Measurements from ENCODE around the gene BZW1.

BZW1 gene

DNA sequence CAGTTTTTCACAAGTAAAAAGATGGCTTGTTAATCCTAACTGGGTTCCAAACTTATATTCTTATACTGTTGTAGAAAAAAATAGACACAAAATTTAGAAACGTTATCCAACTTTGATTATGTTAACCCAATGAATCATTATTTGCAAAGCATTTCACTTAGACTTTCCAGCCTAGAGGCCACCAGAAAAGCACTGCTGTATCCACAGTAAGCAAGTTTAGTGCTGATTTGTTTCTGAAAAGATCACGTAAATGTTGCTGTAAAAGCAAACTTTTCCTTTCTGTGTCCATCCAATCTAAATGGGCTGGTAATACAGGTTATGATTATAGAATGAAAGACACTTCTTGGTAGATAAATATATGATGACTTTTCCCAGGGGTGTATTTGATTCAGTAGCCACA is 17.6 kb upstream of the BZW1 start (continued):
- TF ChIP-seq, protein P1, sequence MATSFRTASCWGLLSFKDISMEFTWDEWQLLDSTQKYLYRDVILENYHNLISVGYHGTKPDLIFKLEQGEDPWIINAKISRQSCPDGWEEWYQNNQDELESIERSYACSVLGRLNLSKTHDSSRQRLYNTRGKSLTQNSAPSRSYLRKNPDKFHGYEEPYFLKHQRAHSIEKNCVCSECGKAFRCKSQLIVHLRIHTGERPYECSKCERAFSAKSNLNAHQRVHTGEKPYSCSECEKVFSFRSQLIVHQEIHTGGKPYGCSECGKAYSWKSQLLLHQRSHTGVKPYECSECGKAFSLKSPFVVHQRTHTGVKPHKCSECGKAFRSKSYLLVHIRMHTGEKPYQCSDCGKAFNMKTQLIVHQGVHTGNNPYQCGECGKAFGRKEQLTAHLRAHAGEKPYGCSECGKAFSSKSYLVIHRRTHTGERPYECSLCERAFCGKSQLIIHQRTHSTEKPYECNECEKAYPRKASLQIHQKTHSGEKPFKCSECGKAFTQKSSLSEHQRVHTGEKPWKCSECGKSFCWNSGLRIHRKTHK (tag by site-specific recombination; IDR thresholded peaks at IDR 0.05): no peak

DNA sequence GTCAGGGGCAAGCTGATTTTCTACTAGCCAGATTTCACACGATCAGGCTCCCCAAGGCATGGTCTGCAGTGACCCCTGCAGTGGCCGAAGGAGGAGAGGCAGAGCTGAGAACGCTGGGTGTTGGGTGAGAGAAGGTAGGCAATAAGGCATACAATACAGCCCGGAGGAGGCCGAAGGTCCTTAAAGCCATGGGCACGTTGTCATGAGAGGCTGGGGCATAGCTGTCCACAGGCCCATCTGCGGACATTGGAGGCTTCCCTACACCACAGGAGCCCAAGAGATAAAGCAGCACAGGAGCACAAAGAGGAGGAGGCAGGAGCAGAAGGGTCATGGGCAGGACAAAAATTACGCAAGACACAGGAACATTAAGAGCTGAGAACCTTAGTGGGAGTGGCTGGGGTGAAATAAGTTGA is 16.7 kb upstream of the BZW1 start:
- POLR2A ChIA-PET: no interaction called here
- Histone ChIP-seq H3K27ac (ENCODE audit: extremely low read depth, low read depth, low read length) (no peak overlapping the region), H3K4me3 (ENCODE audit: low read depth, low read length) (no peak overlapping the region), H3K36me3 (ENCODE audit: control insufficient read depth in 2 of 2, insufficient read depth in 1 of 2, low read length in 2 of 2) (no peaks in the 10 kb centered on the region), H3K4me1 (ENCODE audit: control insufficient read depth, insufficient read depth, low read length) (no peaks in the 10 kb centered on the region), H3K9me3 (ENCODE audit: control insufficient read depth, insufficient read depth, low read depth, low read length) (no peaks in the 10 kb centered on the region)
- CTCF ChIA-PET: interaction anchor here (0.6 kb wide), 1 partner anchor 100 kb away, joined by 3 read pairs; no protein-coding TSS in a partner anchor
- TF ChIP-seq, protein P2, sequence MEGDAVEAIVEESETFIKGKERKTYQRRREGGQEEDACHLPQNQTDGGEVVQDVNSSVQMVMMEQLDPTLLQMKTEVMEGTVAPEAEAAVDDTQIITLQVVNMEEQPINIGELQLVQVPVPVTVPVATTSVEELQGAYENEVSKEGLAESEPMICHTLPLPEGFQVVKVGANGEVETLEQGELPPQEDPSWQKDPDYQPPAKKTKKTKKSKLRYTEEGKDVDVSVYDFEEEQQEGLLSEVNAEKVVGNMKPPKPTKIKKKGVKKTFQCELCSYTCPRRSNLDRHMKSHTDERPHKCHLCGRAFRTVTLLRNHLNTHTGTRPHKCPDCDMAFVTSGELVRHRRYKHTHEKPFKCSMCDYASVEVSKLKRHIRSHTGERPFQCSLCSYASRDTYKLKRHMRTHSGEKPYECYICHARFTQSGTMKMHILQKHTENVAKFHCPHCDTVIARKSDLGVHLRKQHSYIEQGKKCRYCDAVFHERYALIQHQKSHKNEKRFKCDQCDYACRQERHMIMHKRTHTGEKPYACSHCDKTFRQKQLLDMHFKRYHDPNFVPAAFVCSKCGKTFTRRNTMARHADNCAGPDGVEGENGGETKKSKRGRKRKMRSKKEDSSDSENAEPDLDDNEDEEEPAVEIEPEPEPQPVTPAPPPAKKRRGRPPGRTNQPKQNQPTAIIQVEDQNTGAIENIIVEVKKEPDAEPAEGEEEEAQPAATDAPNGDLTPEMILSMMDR (tag by site-specific recombination; IDR thresholded peaks at IDR 0.05): 0 out of 2 replicates have a peak, but pooled peaks have one; percentile 10
- TF ChIP-seq ZNF157 (tag by site-specific recombination; IDR thresholded peaks at IDR 0.05): no peak

DNA sequence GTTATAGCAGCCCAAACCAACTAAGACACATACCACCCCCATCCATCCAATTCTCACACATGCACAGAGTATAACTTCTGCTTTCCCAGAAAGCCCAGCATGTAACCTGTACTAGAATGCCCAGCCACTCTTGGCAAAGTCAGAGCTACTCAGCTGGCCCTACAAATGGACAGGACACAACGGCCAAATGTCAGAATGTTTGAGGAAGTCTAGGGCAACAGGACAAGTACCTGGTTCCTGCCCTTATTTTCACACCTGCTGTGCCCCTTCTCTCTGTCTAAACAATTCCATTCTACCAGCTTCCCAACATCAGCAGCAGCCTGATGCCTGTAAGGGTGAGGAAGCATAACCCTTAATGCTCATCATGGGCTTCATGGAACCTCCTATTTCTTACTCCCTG is 15.1 kb upstream of the BZW1 start:
- Histone ChIP-seq H3K4me1 (ENCODE audit: control insufficient read depth, insufficient read depth, low read length) (no peaks in the 10 kb centered on the region), H3K27ac (ENCODE audit: extremely low read depth, low read depth, low read length) (no peak overlapping the region), H3K4me3 (ENCODE audit: low read depth, low read length) (no peak overlapping the region), H3K9me3 (ENCODE audit: control insufficient read depth, insufficient read depth, low read depth, low read length) (no peaks in the 10 kb centered on the region), H3K36me3 (ENCODE audit: control insufficient read depth in 2 of 2, insufficient read depth in 1 of 2, low read length in 2 of 2) (no peaks in the 10 kb centered on the region)
- TF ChIP-seq ZNF555 (tag by site-specific recombination; conservative IDR thresholded peaks at IDR 0.05) (no peak), ZXDB (tag by site-specific recombination; IDR thresholded peaks at IDR 0.05) (no peak), ZBTB8A (tag by site-specific recombination; IDR thresholded peaks at IDR 0.05) (no peak), ZNF561 (tag by site-specific recombination; IDR thresholded peaks at IDR 0.05; ENCODE audit: borderline replicate concordance) (no peak), ZFP41 (tag by site-specific recombination; IDR thresholded peaks at IDR 0.05; ENCODE audit: borderline replicate concordance) (no peak), IKZF3 (tag by site-specific recombination; IDR thresholded peaks at IDR 0.05) (no peak), ZBTB21 (tag by site-specific recombination; IDR thresholded peaks at IDR 0.05) (no peak), ZNF530 (tag by site-specific recombination; IDR thresholded peaks at IDR 0.05; ENCODE audit: low read depth) (no peak)
- TF ChIP-seq, protein P3, sequence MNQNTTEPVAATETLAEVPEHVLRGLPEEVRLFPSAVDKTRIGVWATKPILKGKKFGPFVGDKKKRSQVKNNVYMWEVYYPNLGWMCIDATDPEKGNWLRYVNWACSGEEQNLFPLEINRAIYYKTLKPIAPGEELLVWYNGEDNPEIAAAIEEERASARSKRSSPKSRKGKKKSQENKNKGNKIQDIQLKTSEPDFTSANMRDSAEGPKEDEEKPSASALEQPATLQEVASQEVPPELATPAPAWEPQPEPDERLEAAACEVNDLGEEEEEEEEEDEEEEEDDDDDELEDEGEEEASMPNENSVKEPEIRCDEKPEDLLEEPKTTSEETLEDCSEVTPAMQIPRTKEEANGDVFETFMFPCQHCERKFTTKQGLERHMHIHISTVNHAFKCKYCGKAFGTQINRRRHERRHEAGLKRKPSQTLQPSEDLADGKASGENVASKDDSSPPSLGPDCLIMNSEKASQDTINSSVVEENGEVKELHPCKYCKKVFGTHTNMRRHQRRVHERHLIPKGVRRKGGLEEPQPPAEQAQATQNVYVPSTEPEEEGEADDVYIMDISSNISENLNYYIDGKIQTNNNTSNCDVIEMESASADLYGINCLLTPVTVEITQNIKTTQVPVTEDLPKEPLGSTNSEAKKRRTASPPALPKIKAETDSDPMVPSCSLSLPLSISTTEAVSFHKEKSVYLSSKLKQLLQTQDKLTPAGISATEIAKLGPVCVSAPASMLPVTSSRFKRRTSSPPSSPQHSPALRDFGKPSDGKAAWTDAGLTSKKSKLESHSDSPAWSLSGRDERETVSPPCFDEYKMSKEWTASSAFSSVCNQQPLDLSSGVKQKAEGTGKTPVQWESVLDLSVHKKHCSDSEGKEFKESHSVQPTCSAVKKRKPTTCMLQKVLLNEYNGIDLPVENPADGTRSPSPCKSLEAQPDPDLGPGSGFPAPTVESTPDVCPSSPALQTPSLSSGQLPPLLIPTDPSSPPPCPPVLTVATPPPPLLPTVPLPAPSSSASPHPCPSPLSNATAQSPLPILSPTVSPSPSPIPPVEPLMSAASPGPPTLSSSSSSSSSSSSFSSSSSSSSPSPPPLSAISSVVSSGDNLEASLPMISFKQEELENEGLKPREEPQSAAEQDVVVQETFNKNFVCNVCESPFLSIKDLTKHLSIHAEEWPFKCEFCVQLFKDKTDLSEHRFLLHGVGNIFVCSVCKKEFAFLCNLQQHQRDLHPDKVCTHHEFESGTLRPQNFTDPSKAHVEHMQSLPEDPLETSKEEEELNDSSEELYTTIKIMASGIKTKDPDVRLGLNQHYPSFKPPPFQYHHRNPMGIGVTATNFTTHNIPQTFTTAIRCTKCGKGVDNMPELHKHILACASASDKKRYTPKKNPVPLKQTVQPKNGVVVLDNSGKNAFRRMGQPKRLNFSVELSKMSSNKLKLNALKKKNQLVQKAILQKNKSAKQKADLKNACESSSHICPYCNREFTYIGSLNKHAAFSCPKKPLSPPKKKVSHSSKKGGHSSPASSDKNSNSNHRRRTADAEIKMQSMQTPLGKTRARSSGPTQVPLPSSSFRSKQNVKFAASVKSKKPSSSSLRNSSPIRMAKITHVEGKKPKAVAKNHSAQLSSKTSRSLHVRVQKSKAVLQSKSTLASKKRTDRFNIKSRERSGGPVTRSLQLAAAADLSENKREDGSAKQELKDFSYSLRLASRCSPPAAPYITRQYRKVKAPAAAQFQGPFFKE (tag by site-specific recombination; IDR thresholded peaks at IDR 0.05; ENCODE audit: borderline replicate concordance): no peak
- TF ChIP-seq, protein P4, sequence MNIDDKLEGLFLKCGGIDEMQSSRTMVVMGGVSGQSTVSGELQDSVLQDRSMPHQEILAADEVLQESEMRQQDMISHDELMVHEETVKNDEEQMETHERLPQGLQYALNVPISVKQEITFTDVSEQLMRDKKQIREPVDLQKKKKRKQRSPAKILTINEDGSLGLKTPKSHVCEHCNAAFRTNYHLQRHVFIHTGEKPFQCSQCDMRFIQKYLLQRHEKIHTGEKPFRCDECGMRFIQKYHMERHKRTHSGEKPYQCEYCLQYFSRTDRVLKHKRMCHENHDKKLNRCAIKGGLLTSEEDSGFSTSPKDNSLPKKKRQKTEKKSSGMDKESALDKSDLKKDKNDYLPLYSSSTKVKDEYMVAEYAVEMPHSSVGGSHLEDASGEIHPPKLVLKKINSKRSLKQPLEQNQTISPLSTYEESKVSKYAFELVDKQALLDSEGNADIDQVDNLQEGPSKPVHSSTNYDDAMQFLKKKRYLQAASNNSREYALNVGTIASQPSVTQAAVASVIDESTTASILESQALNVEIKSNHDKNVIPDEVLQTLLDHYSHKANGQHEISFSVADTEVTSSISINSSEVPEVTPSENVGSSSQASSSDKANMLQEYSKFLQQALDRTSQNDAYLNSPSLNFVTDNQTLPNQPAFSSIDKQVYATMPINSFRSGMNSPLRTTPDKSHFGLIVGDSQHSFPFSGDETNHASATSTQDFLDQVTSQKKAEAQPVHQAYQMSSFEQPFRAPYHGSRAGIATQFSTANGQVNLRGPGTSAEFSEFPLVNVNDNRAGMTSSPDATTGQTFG (tag by site-specific recombination; IDR thresholded peaks at IDR 0.05; ENCODE audit: borderline replicate concordance): no peak
- TF ChIP-seq, protein P5, sequence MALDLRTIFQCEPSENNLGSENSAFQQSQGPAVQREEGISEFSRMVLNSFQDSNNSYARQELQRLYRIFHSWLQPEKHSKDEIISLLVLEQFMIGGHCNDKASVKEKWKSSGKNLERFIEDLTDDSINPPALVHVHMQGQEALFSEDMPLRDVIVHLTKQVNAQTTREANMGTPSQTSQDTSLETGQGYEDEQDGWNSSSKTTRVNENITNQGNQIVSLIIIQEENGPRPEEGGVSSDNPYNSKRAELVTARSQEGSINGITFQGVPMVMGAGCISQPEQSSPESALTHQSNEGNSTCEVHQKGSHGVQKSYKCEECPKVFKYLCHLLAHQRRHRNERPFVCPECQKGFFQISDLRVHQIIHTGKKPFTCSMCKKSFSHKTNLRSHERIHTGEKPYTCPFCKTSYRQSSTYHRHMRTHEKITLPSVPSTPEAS (tag by site-specific recombination; IDR thresholded peaks at IDR 0.05): no peak
- ChIA-PET POLR2A (no interaction called here), CTCF (no interaction called here)

Data from HEK293 (cell line).